ENCODE data around the gene MAGI2.

DNA sequence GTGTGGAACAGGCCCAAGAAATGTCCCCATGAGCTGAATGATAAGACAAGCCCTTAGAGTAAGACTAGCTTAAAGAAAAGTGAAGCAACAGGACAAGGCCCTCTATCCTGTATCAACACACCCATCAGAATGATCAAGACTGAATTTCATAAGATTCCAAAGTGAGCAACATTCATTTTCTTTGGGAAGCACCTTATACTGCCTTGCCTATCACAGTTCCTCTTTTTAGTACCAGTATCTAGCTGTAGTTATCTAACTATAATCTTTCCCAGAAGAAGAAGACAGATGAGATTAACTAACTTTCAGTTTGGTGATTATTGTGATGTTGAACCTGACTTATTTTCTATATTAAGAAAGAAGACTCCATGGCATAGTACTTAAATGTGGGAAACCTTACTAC, 1263.7 kb downstream of the MAGI2 start:
- TF ChIP-seq CTCF (IDR thresholded peaks at IDR 0.05; ENCODE audit: insufficient read depth, low read depth, low read length) = no peak
- no peak for TF ChIP-seq EZH2 (IDR thresholded peaks at IDR 0.05; ENCODE audit: insufficient read depth, low read length)

All from astrocyte (in vitro differentiated cells and primary cell).